IPS-11a (cell line): ENCODE measurements around the gene POU3F2.

Experiments
- H3K4me3 ChIP-seq: one replicate; pipeline ENCODE4 v1.5.1; 2013; ENCODE audit warnings: low read depth, low read length, control low read depth

Gene POU3F2

GRCh38 chr6:98843271-98844243 is 9.2 kb downstream of the POU3F2 start:
- H3K4me3 ChIP-seq = no peak overlapping the region

GRCh38 chr6:98844244-98845210 is 10.2 kb downstream of the POU3F2 start:
- peak overlapping the region; percentile 10 for H3K4me3 ChIP-seq

GRCh38 chr6:98845211-98846020 is 11.0 kb downstream of the POU3F2 start:
- H3K4me3 ChIP-seq = peak overlapping the region; percentile 10

- H3K4me3 ChIP-seq = no peak overlapping the region
Observed at GRCh38 chr6:98846021-98846380, 11.6 kb downstream of the POU3F2 start.

- H3K4me3 ChIP-seq = no peak overlapping the region
Observed at GRCh38 chr6:98847416-98847778, 13.0 kb downstream of the POU3F2 start.

- no peak overlapping the region for H3K4me3 ChIP-seq
Observed at GRCh38 chr6:98847779-98848538, 13.6 kb downstream of the POU3F2 start.

- no peak overlapping the region for H3K4me3 ChIP-seq
Observed at GRCh38 chr6:98848539-98849242, 14.3 kb downstream of the POU3F2 start.

GRCh38 chr6:98864497-98864896 is 30.1 kb downstream of the POU3F2 start:
- H3K4me3 ChIP-seq = no peak overlapping the region

- H3K4me3 ChIP-seq = no peak overlapping the region
Observed at GRCh38 chr6:98871057-98871456, 36.7 kb downstream of the POU3F2 start.

GRCh38 chr6:98871821-98872220 is 37.4 kb downstream of the POU3F2 start:
- no peak overlapping the region for H3K4me3 ChIP-seq

GRCh38 chr6:98875375-98875774 is 41.0 kb downstream of the POU3F2 start:
- no peak overlapping the region for H3K4me3 ChIP-seq

- no peak overlapping the region for H3K4me3 ChIP-seq
Observed at GRCh38 chr6:98877250-98877649, 42.9 kb downstream of the POU3F2 start.

- H3K4me3 ChIP-seq = no peak overlapping the region
Observed at GRCh38 chr6:98880486-98880885, 46.1 kb downstream of the POU3F2 start.

GRCh38 chr6:98885330-98885729 is 51.0 kb downstream of the POU3F2 start:
- H3K4me3 ChIP-seq = no peak overlapping the region

- no peak overlapping the region for H3K4me3 ChIP-seq
Observed at GRCh38 chr6:98887650-98888049, 53.3 kb downstream of the POU3F2 start.
